ENCODE data around the gene NANOS3.

- no peak for TF ChIP-seq POLR2A (IDR thresholded peaks at IDR 0.05)
- TF ChIP-seq CTCF (IDR thresholded peaks at IDR 0.05) = no peak
These were observed 3.0 kb upstream of the NANOS3 start for GRCh38 chr19:13873834-13874515.
